GM23338 (cell line): ENCODE data around the gene ERBB4. TPM values are rescaled to one million over a fixed set of nuclear protein-coding genes. Genes with fewer than 3 reads are reported as not detected.

Source experiments
- ATAC-seq: fragments of 200-7000 bp; cut with Tn5 transposase; 3 replicates; pipeline ENCODE4 v1.9.1; 2020
- DNase-seq: peaks from one replicate; pipeline ENCODE4 v3.0.0-alpha.2; 2015; ENCODE audit warnings: low spot score
- H2AFZ ChIP-seq: fragments of 200-600 bp; sonication (generic); 2 replicates; pipeline ENCODE4 v1.8.0; 2016; ENCODE audit warnings: antibody characterized with exemption, mild to moderate bottlenecking, moderate library complexity
- H3F3A ChIP-seq: fragments of 200-600 bp; sonication (generic); replicated peaks from 2 replicates; pipeline ENCODE4 v1.8.0; 2017; ENCODE audit warnings: antibody characterized with exemption, mixed run types, low read depth
- H3K27ac ChIP-seq: fragments of 200-600 bp; sonication (generic); 2 replicates; pipeline ENCODE4 v1.6.1; 2016; ENCODE audit warnings: low read depth
- H3K27me3 ChIP-seq: fragments of 200-600 bp; sonication (generic); 2 replicates; pipeline ENCODE4 v1.8.0; 2016; ENCODE audit warnings: mild to moderate bottlenecking, mixed run types, moderate library complexity; ENCODE audit not compliant: insufficient read depth
- H3K36me3 ChIP-seq: fragments of 200-600 bp; sonication (generic); 2 replicates; pipeline ENCODE4 v1.8.0; 2016; ENCODE audit warnings: mild to moderate bottlenecking; ENCODE audit not compliant: insufficient read depth
- H3K4me1 ChIP-seq: fragments of 200-600 bp; sonication (generic); 2 replicates; pipeline ENCODE4 v1.8.0; 2016; ENCODE audit warnings: mild to moderate bottlenecking, moderate library complexity; ENCODE audit not compliant: insufficient read depth
- H3K4me2 ChIP-seq: fragments of 200-600 bp; sonication (generic); 2 replicates; pipeline ENCODE4 v1.7.1; 2017; ENCODE audit warnings: mixed run types
- H3K4me3 ChIP-seq: fragments of 200-600 bp; sonication (generic); 2 replicates; pipeline ENCODE4 v1.6.1; 2016; ENCODE audit warnings: mixed run types
- H3K79me2 ChIP-seq: fragments of 200-600 bp; sonication (generic); replicated peaks from 2 replicates; pipeline ENCODE4 v1.8.0; 2017; ENCODE audit warnings: mild to moderate bottlenecking; ENCODE audit not compliant: insufficient read depth
- H3K9me2 ChIP-seq: fragments of 200-600 bp; sonication (generic); 2 replicates; pipeline ENCODE4 v1.8.0; 2017; ENCODE audit not compliant: insufficient read depth
- H4K20me1 ChIP-seq: fragments of 200-600 bp; sonication (generic); replicated peaks from 2 replicates; pipeline ENCODE4 v1.8.0; 2017; ENCODE audit warnings: mild to moderate bottlenecking; ENCODE audit not compliant: insufficient read depth
- H3K27ac Mint-ChIP-seq: 2 replicates; pipeline ENCODE4 v1.8.0; 2020; ENCODE audit warnings: inconsistent platforms, mild to moderate bottlenecking, moderate library complexity, mixed read lengths
- H3K27me3 Mint-ChIP-seq: 3 replicates; pipeline ENCODE4 v1.8.0; 2022; ENCODE audit warnings: low read depth, mild to moderate bottlenecking, moderate library complexity, mixed read lengths, inconsistent platforms; ENCODE audit not compliant: insufficient read depth, poor library complexity
- H3K36me3 Mint-ChIP-seq: 3 replicates; pipeline ENCODE4 v1.8.0; 2021; ENCODE audit warnings: low read depth, mild to moderate bottlenecking, inconsistent platforms, moderate library complexity, mixed read lengths
- H3K4me1 Mint-ChIP-seq: 3 replicates; pipeline ENCODE4 v1.8.0; 2020; ENCODE audit warnings: mild to moderate bottlenecking, inconsistent platforms, mixed read lengths
- H3K4me3 Mint-ChIP-seq: 3 replicates; pipeline ENCODE4 v1.8.0; 2021; ENCODE audit warnings: moderate library complexity, mild to moderate bottlenecking, inconsistent platforms, mixed read lengths
- H3K9me3 Mint-ChIP-seq: 3 replicates; pipeline ENCODE4 v1.8.0; 2020; ENCODE audit warnings: moderate library complexity, mild to moderate bottlenecking, inconsistent platforms, mixed read lengths
- CREB1 ChIP-seq: fragments of 250-450 bp; sonication (Bioruptor Pico); IDR thresholded peaks from 2 replicates; pipeline ENCODE4 v1.5.0; 2020; ENCODE audit warnings: low read depth, mild to moderate bottlenecking, moderate library complexity
- EZH2 ChIP-seq: fragments of 200-600 bp; sonication (generic); IDR thresholded peaks from one replicate; pipeline ENCODE4 v1.8.0; 2017; ENCODE audit warnings: antibody characterized with exemption, mild to moderate bottlenecking, low read depth; ENCODE audit not compliant: unreplicated experiment
- EZH2phosphoT487 ChIP-seq: fragments of 200-600 bp; sonication (generic); IDR thresholded peaks from one replicate; pipeline ENCODE4 v1.8.1; 2018; ENCODE audit warnings: antibody characterized with exemption; ENCODE audit not compliant: unreplicated experiment
- JUNB ChIP-seq: IDR thresholded peaks from one replicate; pipeline ENCODE4 v1.6.1; 2016; ENCODE audit warnings: antibody characterized with exemption; ENCODE audit not compliant: unreplicated experiment
- NANOG ChIP-seq: IDR thresholded peaks from 2 replicates; pipeline ENCODE4 v1.6.1; 2016; ENCODE audit warnings: antibody characterized with exemption, borderline replicate concordance
- POLR2AphosphoS5 ChIP-seq: IDR thresholded peaks from 2 replicates; pipeline ENCODE4 v1.6.1; 2016; ENCODE audit warnings: antibody characterized with exemption, low read depth
- REST ChIP-seq: IDR thresholded peaks from one replicate; pipeline ENCODE4 v1.6.1; 2018; ENCODE audit warnings: antibody characterized with exemption; ENCODE audit not compliant: unreplicated experiment
- STAT1 ChIP-seq: IDR thresholded peaks from one replicate; pipeline ENCODE4 v1.6.1; 2016; ENCODE audit warnings: antibody characterized with exemption; ENCODE audit not compliant: unreplicated experiment
- ZNF114 ChIP-seq: fragments of 250-450 bp; sonication (Bioruptor Pico); IDR thresholded peaks from 2 replicates; pipeline ENCODE4 v1.5.0; 2020; ENCODE audit warnings: mild to moderate bottlenecking, moderate library complexity
- ZNF331 ChIP-seq: fragments of 250-450 bp; sonication (Bioruptor Pico); IDR thresholded peaks from 2 replicates; pipeline ENCODE4 v1.5.0; 2020; ENCODE audit warnings: low read depth, mild to moderate bottlenecking, moderate library complexity
- polyA plus RNA-seq: library from polyadenylated mRNA; unstranded; fragments of >200 nt; fragmentation: Nextera tagmentation; extraction: Ambion mirVana; gene quantifications from 2 replicates; pipeline ENCODE4 v1.2.1, GENCODE V29; 2016
- total RNA-seq: library from RNA; depleted of rRNA; stranded (reverse); fragments of >200 nt; shearing (Covaris generic); gene quantifications from 2 replicates; pipeline ENCODE4 v1.2.3, GENCODE V29; 2014
- TF ChIP-seq, protein P1 (sequence below): fragments of 250-450 bp; sonication (Bioruptor Pico); IDR thresholded peaks from 2 replicates; pipeline ENCODE4 v1.5.0; 2020; ENCODE audit warnings: mild to moderate bottlenecking, moderate library complexity
- TF ChIP-seq, protein P2 (sequence below), 2 experiments: fragments of 200-600 bp in 1 of 2; sonication (generic) in 1 of 2; conservative IDR thresholded peaks; 2 replicates each; pipeline versions ENCODE4 v1.5.1 to v1.6.1; 2016 to 2017; ENCODE audit warnings: antibody characterized with exemption in 2 of 2, low read depth in 2 of 2, mild to moderate bottlenecking in 2 of 2, moderate library complexity in 1 of 2
- TF ChIP-seq, protein P3 (sequence below): IDR thresholded peaks from 2 replicates; pipeline ENCODE4 v1.6.1; 2016; ENCODE audit warnings: antibody characterized with exemption

The ERBB4 gene
- total and polyA plus RNA-seq, 2 experiments from 2014 or later, result 0.73 to 1.1 TPM

DNA sequence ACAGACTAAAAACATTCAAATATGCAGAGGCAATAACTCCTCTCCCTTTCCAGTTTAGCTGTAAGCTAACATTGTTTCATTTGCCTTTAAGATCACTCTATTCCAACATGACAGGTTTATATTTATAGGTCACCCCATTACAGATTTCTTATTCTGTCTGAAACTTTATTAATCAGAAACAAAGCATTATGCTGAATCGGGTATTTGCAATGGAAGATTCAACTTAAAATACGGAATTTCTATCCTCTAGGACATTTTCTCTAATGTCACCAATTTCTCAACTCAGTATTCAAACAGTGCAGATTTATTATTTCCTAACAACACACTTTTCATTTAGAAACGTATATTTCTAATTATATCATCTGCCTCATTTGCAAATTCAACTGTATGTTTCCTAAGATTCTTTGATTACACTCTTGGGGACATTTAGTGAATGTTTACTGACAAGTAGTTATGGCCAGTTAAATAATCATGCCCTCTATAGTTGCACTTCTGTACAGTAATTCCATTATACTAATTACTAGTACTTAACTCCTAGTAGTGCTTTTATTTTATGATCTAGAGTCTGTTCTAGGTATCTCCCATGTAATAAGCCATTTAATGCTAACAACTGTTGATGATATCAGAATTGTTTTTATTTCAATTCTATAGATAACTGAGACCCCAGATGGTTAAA, 358.1 kb downstream of the ERBB4 start:
- no peaks in the 10 kb centered on the region for H3K9me2 ChIP-seq
- H3K79me2 ChIP-seq, result no peaks in the 10 kb centered on the region
- no peak overlapping the region for H3K27ac ChIP-seq
- H3K4me2 ChIP-seq, result no peak overlapping the region
- ATAC-seq (no peak), DNase-seq (no peak)
- TF ChIP-seq EZH2, result no peak
- TF ChIP-seq EZH2phosphoT487, result no peak
- TF ChIP-seq POLR2AphosphoS5, result no peak
- TF ChIP-seq JUNB, result no peak
- TF ChIP-seq REST, result no peak
- TF ChIP-seq, protein P1, sequence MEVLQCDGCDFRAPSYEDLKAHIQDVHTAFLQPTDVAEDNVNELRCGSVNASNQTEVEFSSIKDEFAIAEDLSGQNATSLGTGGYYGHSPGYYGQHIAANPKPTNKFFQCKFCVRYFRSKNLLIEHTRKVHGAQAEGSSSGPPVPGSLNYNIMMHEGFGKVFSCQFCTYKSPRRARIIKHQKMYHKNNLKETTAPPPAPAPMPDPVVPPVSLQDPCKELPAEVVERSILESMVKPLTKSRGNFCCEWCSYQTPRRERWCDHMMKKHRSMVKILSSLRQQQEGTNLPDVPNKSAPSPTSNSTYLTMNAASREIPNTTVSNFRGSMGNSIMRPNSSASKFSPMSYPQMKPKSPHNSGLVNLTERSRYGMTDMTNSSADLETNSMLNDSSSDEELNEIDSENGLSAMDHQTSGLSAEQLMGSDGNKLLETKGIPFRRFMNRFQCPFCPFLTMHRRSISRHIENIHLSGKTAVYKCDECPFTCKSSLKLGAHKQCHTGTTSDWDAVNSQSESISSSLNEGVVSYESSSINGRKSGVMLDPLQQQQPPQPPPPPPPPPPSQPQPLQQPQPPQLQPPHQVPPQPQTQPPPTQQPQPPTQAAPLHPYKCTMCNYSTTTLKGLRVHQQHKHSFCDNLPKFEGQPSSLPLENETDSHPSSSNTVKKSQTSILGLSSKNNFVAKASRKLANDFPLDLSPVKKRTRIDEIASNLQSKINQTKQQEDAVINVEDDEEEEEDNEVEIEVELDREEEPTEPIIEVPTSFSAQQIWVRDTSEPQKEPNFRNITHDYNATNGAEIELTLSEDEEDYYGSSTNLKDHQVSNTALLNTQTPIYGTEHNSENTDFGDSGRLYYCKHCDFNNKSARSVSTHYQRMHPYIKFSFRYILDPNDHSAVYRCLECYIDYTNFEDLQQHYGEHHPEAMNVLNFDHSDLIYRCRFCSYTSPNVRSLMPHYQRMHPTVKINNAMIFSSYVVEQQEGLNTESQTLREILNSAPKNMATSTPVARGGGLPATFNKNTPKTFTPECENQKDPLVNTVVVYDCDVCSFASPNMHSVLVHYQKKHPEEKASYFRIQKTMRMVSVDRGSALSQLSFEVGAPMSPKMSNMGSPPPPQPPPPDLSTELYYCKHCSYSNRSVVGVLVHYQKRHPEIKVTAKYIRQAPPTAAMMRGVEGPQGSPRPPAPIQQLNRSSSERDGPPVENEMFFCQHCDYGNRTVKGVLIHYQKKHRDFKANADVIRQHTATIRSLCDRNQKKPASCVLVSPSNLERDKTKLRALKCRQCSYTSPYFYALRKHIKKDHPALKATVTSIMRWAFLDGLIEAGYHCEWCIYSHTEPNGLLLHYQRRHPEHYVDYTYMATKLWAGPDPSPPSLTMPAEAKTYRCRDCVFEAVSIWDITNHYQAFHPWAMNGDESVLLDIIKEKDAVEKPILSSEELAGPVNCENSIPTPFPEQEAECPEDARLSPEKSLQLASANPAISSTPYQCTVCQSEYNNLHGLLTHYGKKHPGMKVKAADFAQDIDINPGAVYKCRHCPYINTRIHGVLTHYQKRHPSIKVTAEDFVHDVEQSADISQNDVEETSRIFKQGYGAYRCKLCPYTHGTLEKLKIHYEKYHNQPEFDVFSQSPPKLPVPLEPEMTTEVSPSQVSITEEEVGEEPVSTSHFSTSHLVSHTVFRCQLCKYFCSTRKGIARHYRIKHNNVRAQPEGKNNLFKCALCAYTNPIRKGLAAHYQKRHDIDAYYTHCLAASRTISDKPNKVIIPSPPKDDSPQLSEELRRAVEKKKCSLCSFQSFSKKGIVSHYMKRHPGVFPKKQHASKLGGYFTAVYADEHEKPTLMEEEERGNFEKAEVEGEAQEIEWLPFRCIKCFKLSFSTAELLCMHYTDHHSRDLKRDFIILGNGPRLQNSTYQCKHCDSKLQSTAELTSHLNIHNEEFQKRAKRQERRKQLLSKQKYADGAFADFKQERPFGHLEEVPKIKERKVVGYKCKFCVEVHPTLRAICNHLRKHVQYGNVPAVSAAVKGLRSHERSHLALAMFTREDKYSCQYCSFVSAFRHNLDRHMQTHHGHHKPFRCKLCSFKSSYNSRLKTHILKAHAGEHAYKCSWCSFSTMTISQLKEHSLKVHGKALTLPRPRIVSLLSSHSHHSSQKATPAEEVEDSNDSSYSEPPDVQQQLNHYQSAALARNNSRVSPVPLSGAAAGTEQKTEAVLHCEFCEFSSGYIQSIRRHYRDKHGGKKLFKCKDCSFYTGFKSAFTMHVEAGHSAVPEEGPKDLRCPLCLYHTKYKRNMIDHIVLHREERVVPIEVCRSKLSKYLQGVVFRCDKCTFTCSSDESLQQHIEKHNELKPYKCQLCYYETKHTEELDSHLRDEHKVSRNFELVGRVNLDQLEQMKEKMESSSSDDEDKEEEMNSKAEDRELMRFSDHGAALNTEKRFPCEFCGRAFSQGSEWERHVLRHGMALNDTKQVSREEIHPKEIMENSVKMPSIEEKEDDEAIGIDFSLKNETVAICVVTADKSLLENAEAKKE, result no peak
- no peak for TF ChIP-seq ZNF114
- TF ChIP-seq ZNF331 (CRISPR knock-in tag), result no peak
- TF ChIP-seq, protein P2, sequence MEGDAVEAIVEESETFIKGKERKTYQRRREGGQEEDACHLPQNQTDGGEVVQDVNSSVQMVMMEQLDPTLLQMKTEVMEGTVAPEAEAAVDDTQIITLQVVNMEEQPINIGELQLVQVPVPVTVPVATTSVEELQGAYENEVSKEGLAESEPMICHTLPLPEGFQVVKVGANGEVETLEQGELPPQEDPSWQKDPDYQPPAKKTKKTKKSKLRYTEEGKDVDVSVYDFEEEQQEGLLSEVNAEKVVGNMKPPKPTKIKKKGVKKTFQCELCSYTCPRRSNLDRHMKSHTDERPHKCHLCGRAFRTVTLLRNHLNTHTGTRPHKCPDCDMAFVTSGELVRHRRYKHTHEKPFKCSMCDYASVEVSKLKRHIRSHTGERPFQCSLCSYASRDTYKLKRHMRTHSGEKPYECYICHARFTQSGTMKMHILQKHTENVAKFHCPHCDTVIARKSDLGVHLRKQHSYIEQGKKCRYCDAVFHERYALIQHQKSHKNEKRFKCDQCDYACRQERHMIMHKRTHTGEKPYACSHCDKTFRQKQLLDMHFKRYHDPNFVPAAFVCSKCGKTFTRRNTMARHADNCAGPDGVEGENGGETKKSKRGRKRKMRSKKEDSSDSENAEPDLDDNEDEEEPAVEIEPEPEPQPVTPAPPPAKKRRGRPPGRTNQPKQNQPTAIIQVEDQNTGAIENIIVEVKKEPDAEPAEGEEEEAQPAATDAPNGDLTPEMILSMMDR (conservative IDR thresholded peaks at IDR 0.05; ENCODE audit: low read depth in 2 of 2), result no peak
- no peak for TF ChIP-seq STAT1
- TF ChIP-seq, protein P3, sequence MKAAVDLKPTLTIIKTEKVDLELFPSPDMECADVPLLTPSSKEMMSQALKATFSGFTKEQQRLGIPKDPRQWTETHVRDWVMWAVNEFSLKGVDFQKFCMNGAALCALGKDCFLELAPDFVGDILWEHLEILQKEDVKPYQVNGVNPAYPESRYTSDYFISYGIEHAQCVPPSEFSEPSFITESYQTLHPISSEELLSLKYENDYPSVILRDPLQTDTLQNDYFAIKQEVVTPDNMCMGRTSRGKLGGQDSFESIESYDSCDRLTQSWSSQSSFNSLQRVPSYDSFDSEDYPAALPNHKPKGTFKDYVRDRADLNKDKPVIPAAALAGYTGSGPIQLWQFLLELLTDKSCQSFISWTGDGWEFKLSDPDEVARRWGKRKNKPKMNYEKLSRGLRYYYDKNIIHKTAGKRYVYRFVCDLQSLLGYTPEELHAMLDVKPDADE, result no peak
- no peak for TF ChIP-seq CREB1 (CRISPR knock-in tag)
- TF ChIP-seq NANOG, result no peak
- H3K9me3 Mint-ChIP-seq, result no peaks in the 10 kb centered on the region
- H3K4me3 ChIP-seq, result no peak overlapping the region
- H3K27me3 ChIP-seq, result no peaks in the 10 kb centered on the region
- H3K36me3 ChIP-seq, result no peaks in the 10 kb centered on the region
- no peaks in the 10 kb centered on the region for H3K27me3 Mint-ChIP-seq
- H3K36me3 Mint-ChIP-seq, result no peaks in the 10 kb centered on the region
- H3K4me1 ChIP-seq, result no peaks in the 10 kb centered on the region
- H3F3A ChIP-seq, result no peaks in the 10 kb centered on the region
- H4K20me1 ChIP-seq, result no peaks in the 10 kb centered on the region
- H3K4me1 Mint-ChIP-seq, result no peaks in the 10 kb centered on the region
- H3K27ac Mint-ChIP-seq, result no peak overlapping the region
- H3K4me3 Mint-ChIP-seq, result no peak overlapping the region
- no peak overlapping the region for H2AFZ ChIP-seq
